SK-N-SH treated with all-trans-retinoic acid at 6 μM for 48 hours (cell line): ENCODE measurements around the gene ELAC2.

Experiments used
- ARNTL ChIP-seq: fragments of 450-650 bp; formaldehyde crosslinking; IDR thresholded peaks from 2 replicates; pipeline ENCODE4 v1.5.0; 2020; ENCODE audit warnings: low read depth, mild to moderate bottlenecking, moderate library complexity, borderline replicate concordance
- OSR1 ChIP-seq: fragments of 250-450 bp; sonication (Bioruptor Pico); IDR thresholded peaks from 2 replicates; pipeline ENCODE4 v1.8.0; 2022; ENCODE audit warnings: moderate library complexity, mild to moderate bottlenecking, inconsistent platforms
- POU6F1 ChIP-seq: fragments of 250-450 bp; sonication (Bioruptor Pico); IDR thresholded peaks from 2 replicates; pipeline ENCODE4 v1.8.0; 2021; ENCODE audit warnings: low read depth, mild to moderate bottlenecking, moderate library complexity, borderline replicate concordance
- TSHZ2 ChIP-seq: fragments of 250-450 bp; sonication (Bioruptor Pico); IDR thresholded peaks from 2 replicates; pipeline ENCODE4 v1.5.0; 2020; ENCODE audit warnings: mild to moderate bottlenecking, moderate library complexity
- ZFP30 ChIP-seq: fragments of 450-650 bp; formaldehyde crosslinking; IDR thresholded peaks from 2 replicates; pipeline ENCODE4 v1.5.0; 2022; ENCODE audit warnings: mild to moderate bottlenecking, moderate library complexity

- TF ChIP-seq ARNTL (CRISPR knock-in tag) (no peak), POU6F1 (CRISPR knock-in tag) (no peak), ZFP30 (no peak), OSR1 (CRISPR knock-in tag) (no peak), TSHZ2 (no peak)
Measured at GRCh38 chr17:12979246-12979645, 38.6 kb downstream of the ELAC2 start.
